DMS 273 (cell line): ENCODE results near the gene CALM3.
"Not testable (repeated sequence)": the region's sequence is repeated elsewhere in the genome, so short reads cannot be mapped to it uniquely, and the experiment has no call there.

ENCODE experiments used
- DNase-seq: peaks from one replicate; lab custom pipeline; 2025; ENCODE audit not compliant: unreplicated experiment; lab: John Stamatoyannopoulos, UW

CALM3 gene

DNA sequence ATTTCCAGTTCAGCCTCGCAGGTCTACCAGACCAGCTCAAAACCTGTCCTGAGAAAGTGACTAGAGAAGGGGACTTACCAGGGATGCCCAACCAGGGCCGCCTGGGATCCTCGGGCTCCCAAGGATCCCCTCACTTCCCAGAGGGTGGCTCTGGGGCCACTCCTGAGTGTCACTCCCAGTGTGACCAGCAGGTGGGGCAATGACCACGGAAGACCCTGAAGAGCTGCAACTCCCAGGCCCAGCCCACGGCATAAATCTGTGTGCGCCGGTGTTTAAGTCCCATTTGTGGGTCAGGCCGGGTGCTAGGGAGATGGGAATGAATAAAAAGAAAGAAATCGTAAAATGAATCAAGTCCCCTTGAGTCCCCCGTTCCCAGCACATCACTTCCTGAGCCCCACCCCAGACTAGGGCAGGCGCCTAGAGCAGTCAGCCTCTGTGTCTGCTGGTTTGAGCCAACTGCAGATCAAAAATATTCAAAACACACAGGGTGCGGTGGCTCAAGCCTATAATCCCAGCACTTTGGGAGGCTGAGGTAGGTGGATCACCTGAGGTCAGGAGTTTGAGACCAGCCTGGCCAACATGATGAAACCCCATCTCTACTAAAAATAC is 13.1 kb downstream of the CALM3 start:
- peak; percentile 91 for DNase-seq

DNA sequence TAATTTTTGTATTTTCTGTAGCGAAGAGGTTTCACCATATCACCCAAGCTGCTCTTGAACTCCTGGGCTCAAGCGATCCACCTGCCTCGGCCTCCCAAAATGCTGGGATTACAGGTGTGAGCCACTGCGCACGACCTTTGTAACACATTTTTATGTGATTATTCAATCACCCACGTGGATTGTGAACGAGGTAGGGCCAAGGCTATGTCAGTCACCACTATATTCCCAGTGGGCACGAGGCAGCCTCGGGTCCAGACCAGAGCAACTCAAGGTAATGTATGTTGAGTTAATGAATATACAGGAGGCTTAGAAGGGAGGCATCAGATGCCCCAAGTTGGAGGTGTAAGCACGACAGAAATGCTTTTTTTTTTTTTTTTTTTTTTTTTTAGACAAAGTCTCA is 14.8 kb downstream of the CALM3 start:
- DNase-seq, result no peak

DNA sequence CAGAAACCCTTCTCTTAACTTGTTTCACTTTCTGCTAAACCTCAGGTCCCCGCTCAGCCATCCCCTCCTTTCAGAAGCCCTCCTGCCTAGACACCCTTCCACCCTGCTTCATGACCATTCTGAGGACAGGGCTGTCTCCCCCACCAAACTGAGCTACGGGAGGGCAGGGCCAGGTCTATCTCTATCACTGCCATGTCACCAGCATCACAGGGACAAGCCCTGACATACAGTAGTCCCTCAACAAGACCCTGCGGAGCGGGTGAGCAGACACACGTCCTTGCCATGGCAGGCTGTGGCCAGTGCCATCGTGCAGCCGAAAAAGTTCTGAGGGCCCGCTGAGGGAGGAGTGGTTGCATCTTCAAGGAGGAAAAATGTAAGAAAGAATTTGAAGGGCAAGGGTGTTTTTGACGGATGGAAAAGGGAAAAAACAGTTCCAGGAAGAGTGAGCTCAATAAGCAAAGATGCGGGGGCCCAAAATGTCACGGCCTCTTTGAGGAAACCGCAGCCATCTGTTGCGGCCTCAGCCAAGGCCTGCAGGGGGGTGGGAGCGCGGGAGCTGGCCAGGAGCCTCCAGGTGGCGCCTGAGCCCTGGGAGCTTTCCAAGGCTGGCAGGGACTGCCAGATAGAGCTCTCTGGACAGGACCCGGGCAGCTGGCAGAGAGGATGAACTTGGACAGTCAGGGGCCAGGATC is 15.6 kb downstream of the CALM3 start:
- DNase-seq, result peak; percentile 97

DNA sequence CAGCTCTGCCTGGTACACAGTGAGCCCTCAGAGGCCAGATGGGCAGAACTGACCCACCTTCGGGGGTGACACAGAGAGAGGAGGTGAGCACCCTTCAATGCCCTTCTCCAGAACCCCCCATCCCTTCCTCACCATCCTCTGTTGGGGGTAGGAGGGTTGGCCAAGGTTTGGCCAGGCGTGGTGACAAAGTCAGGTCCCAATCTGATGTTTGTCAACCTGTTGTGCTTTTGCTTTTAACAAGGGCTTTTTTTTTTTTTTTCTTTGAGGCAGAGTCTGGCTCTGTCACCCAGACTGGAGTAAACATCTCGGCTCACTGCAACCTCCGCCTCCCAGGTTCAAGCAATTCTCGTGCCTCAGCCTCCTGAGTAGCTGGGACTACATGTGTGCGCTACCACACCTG is 16.5 kb downstream of the CALM3 start:
- no peak for DNase-seq

DNA sequence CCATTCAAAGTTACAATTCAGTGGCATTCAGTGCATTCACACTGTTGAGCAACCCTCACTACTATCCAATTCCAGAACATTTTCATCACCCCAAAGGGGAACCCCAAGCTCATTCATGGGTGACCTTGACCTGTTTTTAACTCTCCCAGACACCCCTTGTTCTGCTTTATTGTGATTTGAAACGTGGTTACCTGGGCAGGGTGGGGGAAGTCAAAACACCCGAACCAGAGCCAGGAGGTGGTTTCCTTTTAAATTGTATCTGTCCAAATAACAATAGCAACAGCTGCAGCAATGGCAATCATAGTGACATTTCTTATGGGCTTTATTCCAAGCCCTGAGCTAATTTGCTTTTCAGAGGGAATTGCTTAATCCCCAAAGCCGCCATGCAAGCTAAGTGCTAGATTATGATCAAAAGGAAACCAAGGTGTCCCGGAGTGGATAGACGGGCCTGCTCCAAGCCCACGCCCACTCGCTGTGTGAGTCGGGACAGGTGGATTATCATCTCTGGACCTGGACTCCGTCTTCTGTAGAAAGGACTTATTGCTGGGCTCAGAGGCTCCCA is 17.6 kb downstream of the CALM3 start:
- DNase-seq, result peak; percentile 51

DNA sequence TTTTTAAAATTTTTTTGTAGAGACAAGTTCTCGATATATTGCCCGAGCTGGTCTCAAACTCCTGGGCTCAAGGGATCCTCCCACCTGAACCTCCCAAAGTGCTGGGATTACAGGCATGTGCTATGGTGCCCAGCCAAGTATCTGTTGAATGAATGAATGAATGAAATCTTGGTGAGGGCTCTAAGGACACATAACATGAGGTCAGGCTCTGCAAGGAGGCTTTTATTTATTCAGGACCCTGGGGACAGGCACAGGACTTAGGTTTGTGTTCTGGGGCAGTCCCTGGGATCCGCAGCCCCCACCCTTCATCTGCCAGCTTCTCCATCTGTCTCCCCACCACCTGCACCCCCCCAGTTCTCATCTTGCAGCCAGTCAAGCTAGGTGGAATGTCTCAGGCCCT is 19.1 kb downstream of the CALM3 start:
- no peak for DNase-seq

DNA sequence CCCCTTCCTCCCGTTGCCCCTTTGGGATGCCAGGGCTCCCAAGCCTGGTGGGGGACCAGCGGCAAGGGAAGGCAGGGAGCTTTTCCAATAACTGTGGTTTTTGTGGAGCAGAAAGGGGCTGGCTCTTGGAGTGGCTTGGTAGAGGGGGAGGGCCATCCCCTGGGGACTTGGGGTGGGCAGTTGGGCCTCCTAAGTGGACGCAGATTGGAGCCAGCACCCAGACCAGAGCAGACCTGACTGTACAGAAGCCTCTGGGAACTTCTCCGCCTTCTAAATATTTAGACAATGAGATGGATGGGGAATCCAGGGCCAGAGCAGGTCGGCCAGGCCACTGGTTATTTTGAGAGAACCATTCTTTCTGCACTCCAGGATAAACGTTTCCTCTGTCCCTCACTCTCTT is 19.6 kb downstream of the CALM3 start:
- DNase-seq, result no peak

DNA sequence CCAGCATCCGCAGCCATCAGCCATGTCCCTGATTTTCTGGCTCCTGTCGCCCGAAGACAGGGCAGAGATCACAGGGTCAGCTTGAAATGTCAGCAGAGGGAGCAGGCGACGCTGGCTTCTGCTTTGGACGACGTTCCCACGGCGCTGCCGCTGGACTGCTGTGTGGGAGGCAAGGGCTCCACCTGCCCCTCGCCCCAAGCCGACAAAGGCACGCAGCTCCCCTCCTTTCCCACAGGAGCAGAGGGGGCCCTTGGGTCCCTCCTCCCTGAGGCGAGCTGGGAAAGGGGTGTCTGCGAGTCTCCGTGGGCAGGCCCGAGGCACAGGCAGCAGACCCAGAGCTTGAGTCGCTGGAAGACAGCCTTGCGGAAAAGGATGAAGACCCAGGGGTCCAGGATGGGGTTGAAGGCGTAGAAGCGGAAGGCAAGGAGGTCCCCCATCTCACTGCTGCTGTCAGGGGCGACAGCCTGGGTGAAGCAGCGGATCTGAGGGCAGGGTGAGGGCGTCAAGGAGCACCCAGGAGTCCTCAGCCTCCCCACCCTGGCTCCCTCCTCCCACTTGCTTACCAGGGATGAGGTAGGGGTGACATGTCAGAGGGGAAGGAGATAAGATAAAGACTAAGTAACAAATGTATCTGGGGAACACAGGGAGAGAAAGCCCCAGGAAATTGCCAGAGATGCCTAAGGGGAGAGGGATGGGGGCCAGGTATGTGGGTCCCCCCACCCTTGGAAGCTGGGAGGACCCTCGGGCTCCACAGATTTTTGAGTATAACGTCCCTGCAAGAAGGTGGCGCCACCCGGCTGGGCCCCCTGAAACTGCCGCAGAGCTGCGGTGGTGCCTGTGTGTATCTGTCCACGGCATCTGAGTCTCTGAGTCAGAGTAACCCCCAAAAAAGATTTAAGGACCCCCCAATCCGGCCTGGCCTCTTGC is 20.3 kb downstream of the CALM3 start:
- DNase-seq, result no peak

DNA sequence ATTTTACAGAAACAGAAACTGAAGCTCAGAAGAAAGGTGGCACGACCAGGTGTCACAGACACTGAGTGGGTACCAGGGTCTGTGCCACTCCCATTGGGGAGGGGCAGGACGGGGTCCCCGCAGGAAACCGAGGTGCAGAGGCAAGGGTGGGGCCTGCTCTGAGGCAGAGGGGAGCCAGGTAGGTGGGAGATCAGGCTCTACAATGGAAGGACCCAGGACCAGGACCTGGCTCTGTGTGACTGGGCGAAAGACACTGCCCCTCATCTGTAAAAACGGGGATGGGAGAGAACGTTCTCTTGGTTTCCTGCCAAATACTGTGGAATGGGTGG is 21.0 kb downstream of the CALM3 start:
- DNase-seq, result no peak

DNA sequence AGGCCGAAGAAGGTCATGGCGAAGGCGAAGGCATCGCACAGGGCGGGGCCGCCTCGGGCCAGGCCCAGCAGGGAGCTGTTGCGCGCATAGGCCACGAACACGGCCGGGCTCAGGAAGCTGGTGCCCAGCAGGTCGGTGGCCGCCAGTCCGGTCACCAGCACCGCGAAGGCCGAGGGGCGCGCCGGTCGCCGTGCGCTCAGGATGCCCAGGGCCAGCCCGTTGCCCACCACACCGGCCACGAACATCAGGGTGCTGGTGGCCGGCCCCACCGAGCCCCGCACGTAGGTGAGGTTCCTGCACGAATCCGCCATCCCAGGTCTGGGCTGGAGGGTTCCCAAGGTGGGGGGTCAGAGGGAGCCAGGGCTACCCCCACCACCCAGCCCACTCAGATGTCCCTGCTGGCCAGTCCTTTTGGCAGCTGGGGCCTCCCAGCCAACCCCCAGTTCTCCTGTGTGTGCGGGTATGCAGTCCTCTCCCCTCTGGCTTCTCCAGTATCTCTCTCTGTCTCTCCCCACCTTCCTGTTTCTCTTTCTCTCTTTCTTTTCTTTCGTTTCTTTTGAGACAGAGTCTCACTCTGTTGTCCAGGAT is 22.9 kb downstream of the CALM3 start:
- DNase-seq, result no peak

DNA sequence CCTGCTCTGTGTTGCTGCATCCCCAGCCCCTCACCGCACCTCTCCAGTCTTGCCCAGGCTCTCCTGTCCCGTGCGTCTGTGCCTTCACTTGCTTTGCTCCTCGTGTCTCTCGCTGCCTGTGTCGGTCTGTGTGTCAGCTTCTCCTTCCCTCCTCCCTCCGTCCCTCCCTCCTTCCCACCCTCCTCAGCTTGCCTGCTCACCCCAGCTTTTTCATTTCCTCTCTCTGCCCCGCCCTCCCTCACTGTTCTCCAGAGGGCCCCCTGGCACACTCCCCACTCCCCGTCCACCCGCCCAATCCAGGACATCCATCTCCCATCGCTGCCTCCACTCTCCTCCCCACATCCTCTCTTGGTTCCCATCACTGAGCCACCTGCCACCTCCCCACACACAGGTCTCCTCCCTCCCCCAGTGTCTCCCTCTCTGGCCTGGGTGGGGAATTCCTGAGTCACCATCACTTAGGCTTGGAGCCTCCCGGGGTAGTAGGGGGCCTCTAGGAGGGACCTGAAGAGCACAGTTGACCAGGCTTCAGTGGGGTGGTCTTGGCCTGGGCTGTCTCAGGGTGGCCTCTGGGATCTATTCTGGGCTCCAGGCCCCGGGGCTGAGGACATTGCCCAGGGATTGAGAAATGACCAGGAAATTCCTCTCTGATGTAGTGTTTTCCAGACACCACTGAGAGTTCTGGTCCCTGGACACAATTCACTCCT is 24.0 kb downstream of the CALM3 start, which contains the start of gene PTGIR:
TSS of gene PTGIR (minus strand) at position 132 of the 704 bp plus-strand sequence. CDS start 864 bp downstream, outside the sequence.
- DNase-seq, result peak; percentile 53

DNA sequence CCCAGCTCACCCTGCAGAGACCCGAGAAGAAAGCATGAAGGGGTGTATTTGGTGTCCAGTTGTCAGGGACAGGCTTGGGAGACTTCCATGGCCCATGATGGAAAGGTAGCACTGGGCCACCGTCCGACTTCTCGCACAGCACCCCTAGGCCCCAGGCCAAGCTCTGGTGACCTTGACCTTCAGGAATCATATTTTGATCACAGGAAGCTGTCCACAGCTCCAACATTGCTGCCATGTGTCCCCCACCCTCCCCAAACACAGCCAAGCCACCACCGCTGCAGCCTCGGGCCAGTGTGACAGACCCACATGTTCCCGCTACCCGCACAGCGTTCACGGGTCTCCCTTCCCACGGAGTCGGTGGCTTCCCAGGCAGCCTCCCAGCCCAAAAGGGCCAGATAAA is 24.6 kb downstream of the CALM3 start:
- DNase-seq, result no peak

DNA sequence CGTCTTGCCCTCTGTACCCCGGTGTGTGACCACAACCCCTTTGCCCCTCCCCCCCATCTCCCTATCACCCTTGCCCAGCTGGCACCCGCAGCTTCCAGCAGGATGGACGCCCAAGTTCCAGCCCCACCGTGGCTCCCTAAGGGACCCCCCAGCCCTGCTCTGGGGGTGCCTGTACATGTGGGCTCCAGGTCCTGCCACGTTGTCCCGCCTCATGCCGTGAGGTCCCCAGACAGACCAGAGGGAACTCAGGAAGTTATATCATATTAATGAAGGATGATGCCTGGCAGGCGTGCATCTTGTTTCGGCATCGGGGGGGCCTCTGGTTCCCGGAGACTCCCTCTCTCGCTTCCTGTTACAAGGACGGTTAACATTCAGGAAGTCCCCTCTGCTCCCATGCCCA is 25.3 kb downstream of the CALM3 start:
- no peak for DNase-seq

DNA sequence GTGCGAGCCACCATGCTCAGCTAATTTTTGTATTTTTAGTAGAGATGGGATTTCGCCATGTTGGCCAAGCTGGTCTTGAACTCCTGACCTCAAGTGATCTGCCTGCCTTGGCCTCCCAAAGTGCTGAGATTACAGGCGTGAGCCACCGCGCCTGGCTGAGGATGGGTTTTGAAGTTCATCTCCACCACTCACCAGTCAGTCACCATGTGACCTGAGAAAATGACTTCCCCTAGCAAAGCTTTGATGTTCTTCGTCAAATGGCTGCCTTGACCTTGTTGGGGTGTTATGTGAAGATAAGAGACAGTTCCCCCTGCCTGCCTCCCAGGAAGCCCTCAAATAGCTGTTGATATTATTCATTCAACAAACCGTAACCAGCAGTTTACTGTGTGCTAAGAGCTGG is 27.8 kb downstream of the CALM3 start:
- DNase-seq, result not testable (repeated sequence)

DNA sequence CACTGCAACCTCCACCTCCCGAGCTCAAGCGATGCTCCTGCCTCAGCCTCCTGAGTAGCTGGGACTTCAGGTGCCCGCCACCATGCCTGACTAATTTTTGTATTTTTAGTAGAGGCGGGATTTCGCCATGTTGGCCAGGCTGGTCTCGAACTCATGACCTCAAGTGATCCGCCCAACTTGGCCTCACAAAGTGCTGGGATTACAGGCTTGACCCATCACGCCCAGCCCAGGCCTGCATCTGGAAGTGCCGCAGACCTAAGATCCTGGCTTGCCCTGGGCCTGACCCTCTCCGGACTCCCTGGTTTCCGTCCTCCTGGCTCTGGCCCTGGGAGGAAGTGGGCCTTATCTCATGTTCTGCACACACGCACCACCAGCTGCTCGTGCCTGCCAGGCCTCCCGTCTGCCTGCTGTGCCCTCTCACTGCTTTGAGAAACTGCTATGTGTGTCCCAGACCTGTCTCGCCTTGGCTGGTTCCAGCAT is 28.5 kb downstream of the CALM3 start:
- peak; percentile 70 for DNase-seq

DNA sequence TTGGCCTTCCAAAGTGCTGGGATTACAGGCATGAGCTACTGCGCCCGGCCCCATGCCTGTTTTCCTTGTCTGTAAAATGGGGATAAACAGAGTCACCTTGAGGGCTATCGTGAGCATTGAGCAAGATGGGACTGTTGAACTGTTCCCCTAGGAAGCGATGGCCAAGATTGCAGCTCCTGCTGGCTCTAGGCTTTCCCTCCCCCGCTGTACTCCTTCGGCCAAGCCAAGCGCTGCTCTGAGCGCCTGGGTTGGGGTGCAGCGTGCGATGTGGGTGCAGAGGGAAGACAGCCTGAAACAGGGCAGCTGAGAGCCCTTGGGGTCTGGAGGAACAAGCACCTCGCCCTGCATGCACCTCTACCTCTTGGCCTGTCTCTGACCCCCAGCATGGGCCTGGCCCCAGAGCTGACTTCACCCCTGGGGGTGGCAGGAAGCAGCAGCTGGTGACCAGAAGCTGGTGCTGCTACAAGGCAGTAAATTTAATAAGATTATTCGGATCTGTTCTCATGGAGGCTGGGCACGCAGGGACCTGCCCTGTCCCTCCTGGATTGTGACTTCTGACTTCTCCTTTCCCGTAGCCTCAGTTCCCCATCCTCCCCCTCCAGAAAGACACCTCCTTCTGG is 29.6 kb downstream of the CALM3 start:
- peak; percentile 67 for DNase-seq

DNA sequence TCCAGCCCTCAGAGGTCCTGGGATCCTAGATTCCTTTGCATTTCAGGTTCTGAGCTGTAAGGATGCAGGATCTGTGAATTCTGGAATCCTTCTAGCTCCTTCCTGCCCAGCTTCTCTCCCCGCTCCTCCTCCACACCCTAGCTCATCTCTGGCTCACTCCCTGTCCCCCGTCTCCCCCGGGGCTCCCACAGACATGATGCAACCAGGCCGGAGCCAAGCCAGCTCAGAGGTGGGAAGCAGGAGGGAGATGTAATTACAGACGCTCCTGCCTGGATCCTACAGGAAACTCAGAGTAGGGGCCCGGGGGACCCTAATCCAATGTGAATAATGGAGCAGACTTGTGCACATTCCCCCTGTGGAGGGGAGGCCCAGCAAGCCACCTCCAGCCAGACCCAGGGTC is 30.4 kb downstream of the CALM3 start:
- no peak for DNase-seq

DNA sequence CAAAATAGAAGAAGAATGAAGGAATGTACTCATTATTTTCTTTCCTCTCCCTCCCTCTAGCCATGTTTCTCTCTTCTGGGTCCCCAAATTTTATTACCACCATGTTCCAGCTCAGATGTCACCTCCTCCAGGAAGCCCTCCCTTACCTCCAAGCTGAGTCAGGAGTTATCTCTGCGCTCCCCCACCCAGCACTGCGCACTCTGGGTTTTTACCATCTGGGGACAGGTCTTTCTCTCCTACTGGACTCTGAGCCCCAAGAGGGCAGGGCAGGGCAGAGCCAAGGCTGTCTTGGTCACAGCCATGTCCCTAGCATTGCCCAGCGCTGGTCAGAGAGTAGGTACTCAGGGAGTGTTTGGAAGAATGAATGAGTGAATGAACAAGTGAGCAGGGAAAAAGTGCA is 32.0 kb downstream of the CALM3 start:
- DNase-seq, result no peak

DNA sequence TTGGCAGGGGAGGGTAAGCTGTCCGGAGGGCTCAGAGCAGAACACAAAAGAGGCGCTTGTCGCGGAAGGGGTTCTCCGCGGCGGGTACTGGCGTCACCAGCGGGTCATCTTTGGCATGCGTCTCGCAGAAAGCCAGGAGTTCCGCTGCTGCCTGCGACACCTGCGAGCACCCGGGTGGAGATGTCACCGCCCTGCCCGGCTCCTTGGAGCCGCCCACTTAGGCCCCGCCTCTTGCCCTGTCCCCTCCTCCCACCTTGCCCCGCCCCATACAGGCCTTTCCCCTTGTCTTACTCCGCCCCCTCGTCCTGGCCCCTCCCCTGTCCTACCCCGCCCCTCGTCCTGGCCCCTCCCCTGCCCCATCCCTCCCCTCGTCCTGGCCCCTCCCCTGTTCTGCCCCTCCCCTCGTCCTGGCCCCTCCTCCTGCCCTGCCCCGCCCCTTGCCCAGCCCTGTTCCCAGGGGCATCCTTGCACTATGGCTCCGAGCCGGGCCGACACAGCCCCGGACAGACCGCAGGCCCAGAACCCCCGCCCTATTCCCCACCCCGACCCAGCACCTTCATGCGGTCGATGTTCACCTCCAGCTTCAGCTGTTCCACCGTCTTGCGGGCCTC is 33.0 kb downstream of the CALM3 start:
- peak; percentile 71 for DNase-seq
